Hepatocyte (in vitro differentiated cells): ENCODE measurements around the gene GIPC2. TPM values are rescaled to one million over a fixed set of nuclear protein-coding genes. Genes with fewer than 3 reads are reported as not detected.

Experiments used
- DNase-seq: peaks from one replicate; pipeline ENCODE4 v3.0.0-alpha.2; 2016; ENCODE audit warnings: low spot score
- H2AFZ ChIP-seq: fragments of 200-600 bp; sonication (generic); 2 replicates; pipeline ENCODE4 v1.6.0; 2016; ENCODE audit warnings: antibody characterized with exemption, mild to moderate bottlenecking
- H3K27ac ChIP-seq: fragments of 200-600 bp; sonication (generic); 2 replicates; pipeline ENCODE4 v1.5.1; 2016; ENCODE audit warnings: mild to moderate bottlenecking
- H3K27me3 ChIP-seq: fragments of 200-600 bp; sonication (generic); 2 replicates; pipeline ENCODE4 v1.6.1; 2016
- H3K36me3 ChIP-seq: fragments of 200-600 bp; sonication (generic); replicated peaks from 2 replicates; pipeline ENCODE4 v1.5.1; 2016; ENCODE audit warnings: low read depth; ENCODE audit not compliant: insufficient read depth
- H3K4me1 ChIP-seq: fragments of 200-600 bp; sonication (generic); 2 replicates; pipeline ENCODE4 v1.5.1; 2016; ENCODE audit warnings: mild to moderate bottlenecking, moderate library complexity; ENCODE audit not compliant: insufficient read depth
- H3K4me2 ChIP-seq: fragments of 200-600 bp; sonication (generic); 2 replicates; pipeline ENCODE4 v1.6.0; 2016
- H3K4me3 ChIP-seq: fragments of 200-600 bp; sonication (generic); 2 replicates; pipeline ENCODE4 v1.5.1; 2016; ENCODE audit warnings: mild to moderate bottlenecking
- H3K79me2 ChIP-seq: fragments of 200-600 bp; sonication (generic); 2 replicates; pipeline ENCODE4 v1.6.0; 2017; ENCODE audit warnings: mild to moderate bottlenecking
- H3K9me2 ChIP-seq: fragments of 200-600 bp; sonication (generic); replicated peaks from 2 replicates; pipeline ENCODE4 v1.6.0; 2017; ENCODE audit warnings: mild to moderate bottlenecking; ENCODE audit not compliant: insufficient read depth
- H3K9me3 ChIP-seq: fragments of 200-600 bp; sonication (generic); 2 replicates; pipeline ENCODE4 v1.5.1; 2016; ENCODE audit warnings: low read depth, mild to moderate bottlenecking
- H4K20me1 ChIP-seq: fragments of 200-600 bp; sonication (generic); 2 replicates; pipeline ENCODE4 v1.6.0; 2016; ENCODE audit warnings: mild to moderate bottlenecking; ENCODE audit not compliant: insufficient read depth, poor library complexity, severe bottlenecking
- CTCF ChIP-seq: fragments of 200-600 bp; sonication (generic); IDR thresholded peaks from 2 replicates; pipeline ENCODE4 v1.5.1; 2016; ENCODE audit warnings: antibody characterized with exemption, mild to moderate bottlenecking; ENCODE audit not compliant: poor library complexity
- EZH2 ChIP-seq: fragments of 200-600 bp; sonication (generic); IDR thresholded peaks from 2 replicates; pipeline ENCODE4 v1.6.1; 2016; ENCODE audit warnings: antibody characterized with exemption, mild to moderate bottlenecking, borderline replicate concordance
- EZH2phosphoT487 ChIP-seq: fragments of 200-600 bp; sonication (generic); IDR thresholded peaks from one replicate; pipeline ENCODE4 v1.6.1; 2018; ENCODE audit warnings: antibody characterized with exemption, mild to moderate bottlenecking, low read depth, moderate library complexity; ENCODE audit not compliant: unreplicated experiment, severe bottlenecking
- WGBS: methylation state at CpG from one replicate; pipeline ENCODE4 v1.1.6; 2016; ENCODE audit warnings: low lambda C conversion rate; ENCODE audit errors: missing lambda C conversion rate; 5-methylcytosine and 5-hydroxymethylcytosine counted together
- polyA plus RNA-seq: library from polyadenylated mRNA; unstranded; fragments of >200 nt; fragmentation: Nextera tagmentation; extraction: Ambion mirVana; gene quantifications from 2 replicates; pipeline ENCODE4 v1.2.1, GENCODE V29; 2016
- total RNA-seq: library from RNA; depleted of rRNA; stranded (reverse); fragments of >200 nt; gene quantifications from 2 replicates; pipeline ENCODE4 v1.2.3, GENCODE V29; 2014

The GIPC2 gene
- total and polyA plus RNA-seq, 2 experiments from 2014 or later: 16.9 to 24.0 TPM

GRCh38 chr1:78096017-78096416, 50.3 kb downstream of the GIPC2 start:
- no peak for DNase-seq
- Histone ChIP-seq H2AFZ (no peak overlapping the region), H3K4me2 (no peak overlapping the region), H3K27me3 (no peaks in the 10 kb centered on the region), H3K79me2 (no peaks in the 10 kb centered on the region), H3K9me2 (no peaks in the 10 kb centered on the region), H3K9me3 (no peaks in the 10 kb centered on the region), H4K20me1 (no peaks in the 10 kb centered on the region), H3K27ac (no peak overlapping the region), H3K4me1 (peaks cover 8% of the 10 kb centered on the region), H3K36me3 (no peaks in the 10 kb centered on the region), H3K4me3 (no peak overlapping the region)
- TF ChIP-seq CTCF: no peak
- no peak for TF ChIP-seq EZH2phosphoT487
- no peak for TF ChIP-seq EZH2

- H3K9me3 ChIP-seq: no peaks in the 10 kb centered on the region
- no peak overlapping the region for H3K27ac ChIP-seq
- H3K79me2 ChIP-seq: no peaks in the 10 kb centered on the region
- WGBS: 91% methylated on average over 1 of the region's 1 CpG
- H3K4me1 ChIP-seq: peaks cover 8% of the 10 kb centered on the region
- no peak overlapping the region for H3K4me3 ChIP-seq
- no peaks in the 10 kb centered on the region for H3K27me3 ChIP-seq
- no peak for DNase-seq
- TF ChIP-seq EZH2phosphoT487 (no peak), EZH2 (no peak), CTCF (no peak)
- H2AFZ ChIP-seq: no peak overlapping the region
- no peaks in the 10 kb centered on the region for H3K36me3 ChIP-seq
- H4K20me1 ChIP-seq: no peaks in the 10 kb centered on the region
- no peak overlapping the region for H3K4me2 ChIP-seq
- no peaks in the 10 kb centered on the region for H3K9me2 ChIP-seq
Measured at GRCh38 chr1:78096976-78097375, 51.2 kb downstream of the GIPC2 start.

- no peak overlapping the region for H3K4me3 ChIP-seq
- no peak overlapping the region for H2AFZ ChIP-seq
- H3K27ac ChIP-seq: no peak overlapping the region
- H3K9me3 ChIP-seq: no peaks in the 10 kb centered on the region
- DNase-seq: no peak
- peaks cover 1% of the 10 kb centered on the region for H3K4me1 ChIP-seq
- H3K27me3 ChIP-seq: no peaks in the 10 kb centered on the region
- TF ChIP-seq EZH2: no peak
- no peak for TF ChIP-seq EZH2phosphoT487
- no peak for TF ChIP-seq CTCF
- no peaks in the 10 kb centered on the region for H3K9me2 ChIP-seq
- H3K4me2 ChIP-seq: no peak overlapping the region
- no peaks in the 10 kb centered on the region for H4K20me1 ChIP-seq
- 91% methylated on average over 2 of the region's 2 CpGs for WGBS
- H3K79me2 ChIP-seq: no peaks in the 10 kb centered on the region
- H3K36me3 ChIP-seq: no peaks in the 10 kb centered on the region
Measured at GRCh38 chr1:78101051-78101450, 55.3 kb downstream of the GIPC2 start.

GRCh38 chr1:78101514-78101913, 55.7 kb downstream of the GIPC2 start:
- Histone ChIP-seq H3K27ac (peak overlapping the region; percentile 60), H3K27me3 (no peaks in the 10 kb centered on the region), H3K4me1 (no peaks in the 10 kb centered on the region), H2AFZ (no peak overlapping the region), H3K79me2 (no peaks in the 10 kb centered on the region), H4K20me1 (no peaks in the 10 kb centered on the region), H3K4me2 (no peak overlapping the region), H3K4me3 (no peak overlapping the region), H3K36me3 (no peaks in the 10 kb centered on the region), H3K9me3 (no peaks in the 10 kb centered on the region), H3K9me2 (no peaks in the 10 kb centered on the region)
- DNase-seq: peak; percentile 43
- WGBS: 85% methylated on average over 2 of the region's 2 CpGs
- TF ChIP-seq CTCF (no peak), EZH2phosphoT487 (no peak), EZH2 (no peak)
